H1 (cell line): Measurements from ENCODE around the gene NOD2. TPM values are rescaled to one million over a fixed set of nuclear protein-coding genes. Genes with fewer than 3 reads are reported as not detected.

Source experiments
- CTCF ChIA-PET: fragments of 300-600 bp; sonication (Branson Sonifier 250); formaldehyde crosslinking; loops from one replicate; lab custom pipeline; 2021; ENCODE audit not compliant: partially characterized antibody; lab: Charles Lee
- POLR2A ChIA-PET: fragments of 300-600 bp; sonication (Branson Sonifier 250); formaldehyde crosslinking; loops from one replicate; lab custom pipeline; 2021; ENCODE audit warnings: inconsistent platforms; ENCODE audit not compliant: partially characterized antibody; lab: Charles Lee
- DNase-seq, 2 experiments: peaks; one replicate each; pipeline versions ENCODE4 v3.0.0 to v3.0.0-alpha.2; 2010 to 2022; ENCODE audit warnings: low spot score in 2 of 2, low read depth in 1 of 2, mixed read lengths in 1 of 2
- FAIRE-seq: peaks from 2 replicates; lab custom pipeline; 2011; peaks lifted over from hg19 to GRCh38; lab: Jason Lieb, UNC
- H2AFZ ChIP-seq: 2 replicates; pipeline ENCODE4 v1.8.1; 2012; ENCODE audit warnings: low read length, inconsistent platforms
- H2AK5ac ChIP-seq: 2 replicates; pipeline ENCODE4 v1.6.1; 2013; ENCODE audit warnings: low read depth, low read length
- H2BK120ac ChIP-seq: replicated peaks from 2 replicates; pipeline ENCODE3; 2013; ENCODE audit warnings: low read depth, low read length, inconsistent platforms
- H2BK12ac ChIP-seq: 2 replicates; pipeline ENCODE4 v1.6.1; 2013; ENCODE audit warnings: low read depth, low read length
- H2BK15ac ChIP-seq: 2 replicates; pipeline ENCODE4 v1.6.1; 2013; ENCODE audit warnings: low read length
- H2BK20ac ChIP-seq: 2 replicates; pipeline ENCODE4 v1.6.1; 2013; ENCODE audit warnings: low read length
- H2BK5ac ChIP-seq: 2 replicates; pipeline ENCODE4 v1.6.1; 2013; ENCODE audit warnings: low read depth, low read length
- H3K14ac ChIP-seq: 2 replicates; pipeline ENCODE4 v1.6.1; 2013; ENCODE audit warnings: inconsistent platforms; ENCODE audit not compliant: insufficient read length
- H3K18ac ChIP-seq: 2 replicates; pipeline ENCODE4 v1.6.1; 2013; ENCODE audit warnings: low read length; ENCODE audit errors: extremely low read depth
- H3K23ac ChIP-seq: 2 replicates; pipeline ENCODE4 v1.6.1; 2013; ENCODE audit warnings: inconsistent platforms; ENCODE audit not compliant: insufficient read length
- H3K23me2 ChIP-seq: 2 replicates; pipeline ENCODE4 v1.6.1; 2013; ENCODE audit warnings: low read depth, low read length
- H3K27ac ChIP-seq: 2 replicates; pipeline ENCODE4 v1.6.1; 2011; ENCODE audit warnings: low read depth, low read length, inconsistent platforms
- H3K27me3 ChIP-seq, 4 experiments: replicated peaks in 1 of 4; 1 replicate in 1 of 4; 2 replicates in 3 of 4; pipeline versions ENCODE4 v1.6.1 to v1.8.1; 2011 to 2013; ENCODE audit warnings: low read length in 3 of 4, mild to moderate bottlenecking in 3 of 4, inconsistent platforms in 2 of 4, mixed read lengths in 2 of 4, moderate library complexity in 1 of 4; ENCODE audit not compliant: control insufficient read depth in 3 of 4, insufficient read depth in 3 of 4; ENCODE audit errors: extremely low read depth in 1 of 4
- H3K36me3 ChIP-seq, 4 experiments: 2 replicates each; pipeline versions ENCODE4 v1.6.1 to v1.8.1; 2011 to 2013; ENCODE audit warnings: mild to moderate bottlenecking in 4 of 4, low read length in 3 of 4, moderate library complexity in 2 of 4, control low read depth in 1 of 4, inconsistent platforms in 1 of 4; ENCODE audit not compliant: insufficient read depth in 4 of 4, control insufficient read depth in 2 of 4
- H3K4ac ChIP-seq: replicated peaks from 2 replicates; pipeline ENCODE3; 2013; ENCODE audit warnings: low read length, low read depth, mixed read lengths, inconsistent platforms; ENCODE audit not compliant: insufficient read length
- H3K4me1 ChIP-seq, 4 experiments: replicated peaks in 1 of 4; 1 replicate in 1 of 4; 2 replicates in 3 of 4; pipeline versions ENCODE4 v1.6.1 to v1.8.1; 2011 to 2013; ENCODE audit warnings: low read length in 3 of 4, inconsistent platforms in 2 of 4, mixed read lengths in 1 of 4; ENCODE audit not compliant: insufficient read depth in 4 of 4, control insufficient read depth in 3 of 4
- H3K4me2 ChIP-seq, 2 experiments: 2 replicates each; pipeline versions ENCODE4 v1.6.1 to v1.8.1; 2011 to 2013; ENCODE audit warnings: low read depth in 2 of 2, low read length in 2 of 2, control low read depth in 1 of 2, inconsistent platforms in 1 of 2, mild to moderate bottlenecking in 1 of 2; ENCODE audit not compliant: insufficient read depth in 1 of 2
- H3K4me3 ChIP-seq, 4 experiments: fragments of 200-600, 300-600 bp in 1 of 4; sonication (generic), shearing (Covaris generic), sonication (Bioruptor Twin) in 1 of 4; 2 replicates each; pipeline versions ENCODE4 v1.5.1 to v1.8.1; 2011 to 2016; ENCODE audit warnings: low read length in 4 of 4, low read depth in 3 of 4, control low read depth in 2 of 4, inconsistent platforms in 2 of 4, mild to moderate bottlenecking in 2 of 4, mixed read lengths in 1 of 4, moderate library complexity in 1 of 4; ENCODE audit not compliant: insufficient read depth in 2 of 4; ENCODE audit errors: extremely low read depth in 1 of 4
- H3K56ac ChIP-seq: replicated peaks from 2 replicates; pipeline ENCODE3; 2013; ENCODE audit warnings: low read depth, mild to moderate bottlenecking, mixed read lengths, low read length, inconsistent platforms; ENCODE audit not compliant: insufficient read length
- H3K79me1 ChIP-seq: 2 replicates; pipeline ENCODE4 v1.6.1; 2013; ENCODE audit warnings: low read depth, low read length, control low read depth
- H3K79me2 ChIP-seq, 2 experiments: 2 replicates each; pipeline versions ENCODE4 v1.6.1 to v1.8.1; 2012 to 2013; ENCODE audit warnings: low read length in 2 of 2, mild to moderate bottlenecking in 2 of 2, inconsistent platforms in 1 of 2; ENCODE audit not compliant: insufficient read depth in 2 of 2, control insufficient read depth in 1 of 2
- H3K9ac ChIP-seq, 4 experiments: replicated peaks in 1 of 4; 1 replicate in 1 of 4; 2 replicates in 3 of 4; pipeline versions ENCODE4 v1.6.1 to v1.8.1; 2011 to 2013; ENCODE audit warnings: low read depth in 3 of 4, low read length in 3 of 4, control low read depth in 2 of 4, mild to moderate bottlenecking in 2 of 4, moderate library complexity in 2 of 4, inconsistent platforms in 1 of 4; ENCODE audit errors: extremely low read depth in 1 of 4
- H3K9me3 ChIP-seq, 2 experiments: 2 replicates each; pipeline versions ENCODE4 v1.6.1 to v1.8.1; 2012 to 2013; ENCODE audit warnings: mild to moderate bottlenecking in 2 of 2, moderate library complexity in 2 of 2, control low read depth in 1 of 2, inconsistent platforms in 1 of 2, low read depth in 1 of 2, low read length in 1 of 2, mixed read lengths in 1 of 2; ENCODE audit not compliant: insufficient read depth in 2 of 2
- H4K20me1 ChIP-seq, 2 experiments: replicated peaks in 1 of 2; 2 replicates each; pipeline versions ENCODE3 to v1.8.1; 2011 to 2013; ENCODE audit warnings: inconsistent platforms in 2 of 2, low read length in 2 of 2, mild to moderate bottlenecking in 1 of 2; ENCODE audit not compliant: insufficient read depth in 2 of 2, control insufficient read depth in 1 of 2
- H4K5ac ChIP-seq: 2 replicates; pipeline ENCODE4 v1.6.1; 2013; ENCODE audit warnings: low read length, low read depth, mixed read lengths, inconsistent platforms; ENCODE audit not compliant: insufficient read length
- H4K8ac ChIP-seq: 2 replicates; pipeline ENCODE4 v1.8.0; 2013; ENCODE audit warnings: mild to moderate bottlenecking, moderate library complexity, low read length, inconsistent platforms; ENCODE audit not compliant: insufficient read depth; ENCODE audit errors: extremely low read depth
- H4K91ac ChIP-seq: replicated peaks from 2 replicates; pipeline ENCODE3; 2013; ENCODE audit warnings: low read length, mixed read lengths, inconsistent platforms; ENCODE audit not compliant: insufficient read length
- BACH1 ChIP-seq: IDR thresholded peaks from 2 replicates; pipeline ENCODE4 v1.6.1; 2012; ENCODE audit warnings: low read length, improper control_type of control experiment
- BCL11A ChIP-seq, 2 experiments: IDR thresholded peaks; one replicate each; pipeline ENCODE4 v1.6.1; 2011; ENCODE audit warnings: low read depth in 2 of 2, low read length in 2 of 2, mild to moderate bottlenecking in 2 of 2
- CREB1 ChIP-seq: IDR thresholded peaks from 2 replicates; pipeline ENCODE4 v1.6.1; 2012; ENCODE audit warnings: inconsistent platforms
- EGR1 ChIP-seq: IDR thresholded peaks from 2 replicates; pipeline ENCODE4 v1.6.1; 2011; ENCODE audit warnings: low read depth, low read length, borderline replicate concordance
- JUN ChIP-seq: IDR thresholded peaks from 2 replicates; pipeline ENCODE4 v1.6.1; 2011; ENCODE audit warnings: low read depth, mild to moderate bottlenecking, improper control_type of control experiment, low read length
- YY1 ChIP-seq: IDR thresholded peaks from 2 replicates; pipeline ENCODE4 v1.6.1; 2011; ENCODE audit warnings: low read depth, mild to moderate bottlenecking, low read length
- WGBS, 2 experiments: shearing (Covaris generic) in 1 of 2; methylation state at CpG; one replicate each; pipeline versions ENCODE4 v1.1.6 to v1.1.7; 2013 to 2015; ENCODE audit warnings: low lambda C conversion rate in 2 of 2, mixed read lengths in 2 of 2, inconsistent platforms in 1 of 2, low coverage in 1 of 2, missing lambda C conversion rate in 1 of 2; ENCODE audit not compliant: insufficient replicate concordance in 2 of 2, insufficient coverage in 1 of 2, insufficient read length in 1 of 2; ENCODE audit errors: extremely low coverage in 1 of 2, missing lambda C conversion rate in 1 of 2; 5-methylcytosine and 5-hydroxymethylcytosine counted together
- polyA plus RNA-seq, 7 experiments: library from polyadenylated mRNA; depleted of rRNA in 3 of 7; stranded (reverse) in 5 of 7; unstranded in 2 of 7; fragments of >200 nt in 5 of 7; fragments of 200-250 nt in 2 of 7; gene quantifications; 1 replicate in 5 of 7; 2 replicates in 1 of 7; 4 replicates in 1 of 7; pipeline versions ENCODE4 v1.2.1 to v1.2.3, GENCODE V29; 2011 to 2013; ENCODE audit warnings: missing spikeins in 2 of 7, mixed read lengths in 2 of 7
- total RNA-seq: library from RNA; stranded (reverse); fragmentation: NEBNext Ultra II Directional; extraction: Animal tissue kit (Norgen Biotek cat#: 25700); gene quantifications from 2 replicates; pipeline ENCODE4 v1.2.1, GENCODE V29; 2021
- TF ChIP-seq, protein P1 (sequence below): IDR thresholded peaks from 2 replicates; pipeline ENCODE4 v1.6.1; 2012; ENCODE audit warnings: low read length, inconsistent platforms

NOD2 gene
- total and polyA plus RNA-seq, 2 of the 8 experiments (the other 6 are each of a cell fraction or from before 2014, with no cell fraction given): 0.37 to 0.42 TPM

DNA sequence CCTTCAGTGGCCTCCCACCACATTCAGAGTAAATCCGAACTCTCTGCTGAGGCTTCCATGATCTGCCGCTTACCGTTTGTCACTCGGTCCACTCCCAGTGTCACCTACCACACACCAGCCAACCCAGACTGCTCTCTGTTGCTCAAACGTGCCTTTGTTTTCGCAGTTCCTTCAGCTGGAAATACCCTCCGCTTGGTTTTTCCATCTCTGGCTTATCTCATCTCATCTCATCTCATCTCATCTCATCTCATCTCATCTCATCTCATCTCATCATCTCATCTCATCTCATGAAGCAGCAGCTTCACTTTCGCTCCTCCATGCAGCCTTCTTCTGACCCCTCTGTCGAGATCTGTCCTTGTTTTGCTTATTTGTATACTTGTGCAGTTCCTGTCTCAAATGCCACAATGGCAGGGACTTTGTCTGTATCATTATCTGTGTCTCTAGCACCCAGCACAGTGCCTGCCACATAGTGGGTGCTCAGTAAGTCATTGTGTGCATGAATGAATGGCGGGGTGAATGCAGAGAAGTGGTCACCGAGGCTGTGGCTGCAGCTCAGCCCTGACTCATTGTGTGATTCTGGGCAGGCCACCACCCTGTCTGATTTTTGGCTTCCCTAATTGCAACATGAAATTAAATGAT, 8.5 kb upstream of the NOD2 start:
- CTCF ChIA-PET: interaction anchor here (1.1 to 5.3 kb wide), 5 partner anchors 8 to 121 kb away, joined by 5 to 34 read pairs (median 18); no protein-coding TSS in a partner anchor
- 93% methylated on average over 11 of the region's 11 CpGs; no CpG with 5 or more reads in 1 of the 2 experiments for WGBS, 2 experiments

More for the DNA sequence above, 8.5 kb upstream of the NOD2 start:
- no peak overlapping the region for H3K4ac ChIP-seq
- no peak overlapping the region for H3K56ac ChIP-seq
- no peak overlapping the region for H2AK5ac ChIP-seq
- H3K23me2 ChIP-seq: peaks cover 2% of the 10 kb centered on the region; the same call in 1 of the 2 replicates
- TF ChIP-seq, protein P1, sequence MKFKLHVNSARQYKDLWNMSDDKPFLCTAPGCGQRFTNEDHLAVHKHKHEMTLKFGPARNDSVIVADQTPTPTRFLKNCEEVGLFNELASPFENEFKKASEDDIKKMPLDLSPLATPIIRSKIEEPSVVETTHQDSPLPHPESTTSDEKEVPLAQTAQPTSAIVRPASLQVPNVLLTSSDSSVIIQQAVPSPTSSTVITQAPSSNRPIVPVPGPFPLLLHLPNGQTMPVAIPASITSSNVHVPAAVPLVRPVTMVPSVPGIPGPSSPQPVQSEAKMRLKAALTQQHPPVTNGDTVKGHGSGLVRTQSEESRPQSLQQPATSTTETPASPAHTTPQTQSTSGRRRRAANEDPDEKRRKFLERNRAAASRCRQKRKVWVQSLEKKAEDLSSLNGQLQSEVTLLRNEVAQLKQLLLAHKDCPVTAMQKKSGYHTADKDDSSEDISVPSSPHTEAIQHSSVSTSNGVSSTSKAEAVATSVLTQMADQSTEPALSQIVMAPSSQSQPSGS: no peak
- TF ChIP-seq EGR1 (no peak), CREB1 (no peak), JUN (no peak), BCL11A (IDR thresholded peaks at IDR 0.05; ENCODE audit: low read depth in 2 of 2, low read length in 2 of 2) (no peak), YY1 (no peak), BACH1 (no peak)
- TF ChIP-seq, all 59 proteins: peak for 0
- Histone ChIP-seq H3K27me3 (no peaks in the 10 kb centered on the region), H3K4me1 (no peaks in the 10 kb centered on the region), H2BK15ac (no peak overlapping the region), H2BK12ac (no peak overlapping the region), H2BK5ac (no peak overlapping the region), H4K5ac (no peak overlapping the region), H3K79me2 (no peaks in the 10 kb centered on the region), H2AFZ (no peak overlapping the region), H2BK120ac (no peak overlapping the region), H3K27ac (no peak overlapping the region), H3K14ac (no peak overlapping the region), H3K36me3 (no peaks in the 10 kb centered on the region), H3K9ac (no peak overlapping the region), H3K9me3 (no peaks in the 10 kb centered on the region), H2BK20ac (no peak overlapping the region), H3K18ac (no peak overlapping the region), H4K8ac (no peak overlapping the region), H3K79me1 (no peaks in the 10 kb centered on the region), H3K23ac (no peak overlapping the region), H3K4me2 (no peak overlapping the region), H3K4me3 (no peak overlapping the region), H4K91ac (no peak overlapping the region), H4K20me1 (no peaks in the 10 kb centered on the region)
- POLR2A ChIA-PET: no interaction called here
- FAIRE-seq (no peak), DNase-seq (no peak)
